ENCODE data around the gene TRAF7. TPM values are rescaled to one million over a fixed set of nuclear protein-coding genes. Genes with fewer than 3 reads are reported as not detected.
"Not testable (repeated sequence)": the region's sequence is repeated elsewhere in the genome, so short reads cannot be mapped to it uniquely, and the experiment has no call there.

The TRAF7 gene
- total and polyA plus RNA-seq, 2 of the 13 experiments (the other 11 are each of a cell fraction or from before 2014, with no cell fraction given), result 47.9 to 65.6 TPM

DNA sequence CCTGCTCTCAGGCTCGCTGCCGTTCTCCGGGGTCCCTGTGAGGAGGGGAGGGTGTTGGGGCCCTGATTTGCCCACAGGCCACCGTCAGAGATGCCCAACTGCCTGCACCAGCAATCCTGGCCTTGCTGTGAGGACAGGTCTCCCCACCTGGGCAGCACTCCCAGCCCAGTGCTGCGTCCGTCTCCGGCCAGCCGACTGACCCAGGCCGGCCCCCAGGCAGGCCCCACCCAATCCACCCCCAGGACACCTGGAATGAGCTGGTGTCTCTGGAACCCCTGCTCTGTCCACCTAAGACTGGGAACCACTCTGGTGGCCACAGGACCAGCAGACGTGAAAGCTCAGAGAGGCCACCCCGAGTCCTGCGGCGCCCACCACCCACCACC is 40.0 kb upstream of the TRAF7 start:
- CTCF ChIA-PET (ENCODE audit: low intra/inter-chr PET ratio, low total read pairs), result no interaction called here

DNA sequence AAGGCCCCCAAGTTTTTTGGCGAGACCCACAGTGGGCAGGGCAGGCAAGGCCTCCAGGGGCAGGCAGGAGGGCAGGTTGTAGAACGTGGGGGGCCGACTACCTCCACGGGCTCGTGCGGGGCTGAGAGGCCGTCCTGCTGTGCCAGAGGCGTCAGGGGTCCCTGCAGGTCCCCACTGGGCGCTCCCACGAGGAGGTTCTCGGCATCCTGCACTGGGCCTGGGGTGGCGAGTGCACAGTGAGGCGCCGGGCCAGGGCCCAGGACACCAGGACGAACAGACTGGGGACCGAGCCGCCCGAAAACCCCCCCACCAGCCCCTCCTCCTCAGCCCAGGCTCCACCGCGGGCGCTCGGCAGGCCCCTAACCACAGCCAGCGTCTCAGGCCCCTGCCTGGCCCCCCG is 39.2 kb upstream of the TRAF7 start:
- H3K36me3 ChIP-seq (replicated peaks in 1 of 2; ENCODE audit: control insufficient read depth in 1 of 2, insufficient read depth in 2 of 2, low read length in 2 of 2); H3K9me3 ChIP-seq (ENCODE audit: low read length); ATAC-seq; H3K4me1 ChIP-seq (ENCODE audit: insufficient read depth, low read length); H3K27ac ChIP-seq (ENCODE audit: extremely low read length, insufficient read depth, low read length); intact Hi-C loops (cut with micrococcal nuclease; ENCODE audit: unreplicated experiment); CTCF ChIA-PET (ENCODE audit: low intra/inter-chr PET ratio, low total read pairs); DNase-seq (ENCODE audit: low spot score); FAIRE-seq; POLR2A ChIA-PET; BruUV-seq (replicated peaks); H3K9ac ChIP-seq (ENCODE audit: insufficient read depth, low read depth, low read length); H4K20me1 ChIP-seq (ENCODE audit: insufficient read depth, low read length); H2AFZ ChIP-seq (ENCODE audit: low read length); H3K4me3 ChIP-seq (replicated peaks in 1 of 3; ENCODE audit: insufficient read depth in 1 of 3, low read depth in 2 of 3, low read length in 3 of 3); H3K27me3 ChIP-seq (ENCODE audit: control insufficient read depth in 1 of 2, insufficient read depth in 2 of 2, low read length in 2 of 2); H3K4me2 ChIP-seq (ENCODE audit: low read depth, low read length); H3K79me2 ChIP-seq (ENCODE audit: insufficient read depth, low read length); in situ Hi-C loops (cut with HindIII; ENCODE audit: extremely low pct_ligation_motif_present, low pct_unique_long_range_greater_than_20kb): not testable (repeated sequence)
- no CpG with 5 or more reads among the region's 24 CpGs for WGBS (ENCODE audit: low lambda C conversion rate)

More for the DNA sequence above, 40.0 kb upstream of the TRAF7 start:
- Histone ChIP-seq H3K9ac (ENCODE audit: insufficient read depth, low read depth, low read length) (no peak overlapping the region), H3K27me3 (ENCODE audit: control insufficient read depth in 1 of 2, insufficient read depth in 2 of 2, low read length in 2 of 2) (no peaks in the 10 kb centered on the region), H3K4me1 (ENCODE audit: insufficient read depth, low read length) (no peaks in the 10 kb centered on the region), H4K20me1 (ENCODE audit: insufficient read depth, low read length) (no peaks in the 10 kb centered on the region), H3K36me3 (replicated peaks in 1 of 2; ENCODE audit: control insufficient read depth in 1 of 2, insufficient read depth in 2 of 2, low read length in 2 of 2) (peaks cover 0 to 2% of the 10 kb centered on the region in 2 experiments; a peak in 1 of 5 replicates), H2AFZ (ENCODE audit: low read length) (no peak overlapping the region), H3K79me2 (ENCODE audit: insufficient read depth, low read length) (peaks cover 2% of the 10 kb centered on the region), H3K4me3 (replicated peaks in 1 of 3; ENCODE audit: insufficient read depth in 1 of 3, low read depth in 2 of 3, low read length in 3 of 3) (no peak overlapping the region), H3K9me3 (ENCODE audit: low read length) (no peaks in the 10 kb centered on the region), H3K27ac (ENCODE audit: extremely low read length, insufficient read depth, low read length) (no peak overlapping the region), H3K4me2 (ENCODE audit: low read depth, low read length) (no peak overlapping the region)
- no peak for ATAC-seq
- BruUV-seq (replicated peaks), result no TSS peak
- POLR2A ChIA-PET, result no interaction called here
- TF ChIP-seq FOXK2 (IDR thresholded peaks at IDR 0.05) (no peak), ZNF883 (CRISPR knock-in tag; IDR thresholded peaks at IDR 0.05; ENCODE audit: not compliant biosample characterization) (no peak), TMF1 (CRISPR knock-in tag; IDR thresholded peaks at IDR 0.05; ENCODE audit: low read depth) (no peak), FLYWCH1 (CRISPR knock-in tag; IDR thresholded peaks at IDR 0.05) (no peak), ATF7 (IDR thresholded peaks at IDR 0.05) (no peak), ATF7 (CRISPR knock-in tag; IDR thresholded peaks at IDR 0.05) (no peak), ZNF224 (CRISPR knock-in tag; IDR thresholded peaks at IDR 0.05) (no peak), PHF5A (CRISPR knock-in tag; IDR thresholded peaks at IDR 0.05; ENCODE audit: low read depth, unreplicated experiment) (no peak), ZFP36 (IDR thresholded peaks at IDR 0.05; ENCODE audit: borderline replicate concordance, low read depth, low read length, partially characterized antibody) (no peak), MXI1 (IDR thresholded peaks at IDR 0.05; ENCODE audit: borderline replicate concordance, low read depth, low read length) (no peak), POLR2AphosphoS2 (IDR thresholded peaks at IDR 0.05; ENCODE audit: low read depth, low read length) (no peak), NFYB (CRISPR knock-in tag; IDR thresholded peaks at IDR 0.05) (no peak), SP140L (CRISPR knock-in tag; IDR thresholded peaks at IDR 0.05; ENCODE audit: borderline replicate concordance) (no peak)
- TF ChIP-seq, protein P1, sequence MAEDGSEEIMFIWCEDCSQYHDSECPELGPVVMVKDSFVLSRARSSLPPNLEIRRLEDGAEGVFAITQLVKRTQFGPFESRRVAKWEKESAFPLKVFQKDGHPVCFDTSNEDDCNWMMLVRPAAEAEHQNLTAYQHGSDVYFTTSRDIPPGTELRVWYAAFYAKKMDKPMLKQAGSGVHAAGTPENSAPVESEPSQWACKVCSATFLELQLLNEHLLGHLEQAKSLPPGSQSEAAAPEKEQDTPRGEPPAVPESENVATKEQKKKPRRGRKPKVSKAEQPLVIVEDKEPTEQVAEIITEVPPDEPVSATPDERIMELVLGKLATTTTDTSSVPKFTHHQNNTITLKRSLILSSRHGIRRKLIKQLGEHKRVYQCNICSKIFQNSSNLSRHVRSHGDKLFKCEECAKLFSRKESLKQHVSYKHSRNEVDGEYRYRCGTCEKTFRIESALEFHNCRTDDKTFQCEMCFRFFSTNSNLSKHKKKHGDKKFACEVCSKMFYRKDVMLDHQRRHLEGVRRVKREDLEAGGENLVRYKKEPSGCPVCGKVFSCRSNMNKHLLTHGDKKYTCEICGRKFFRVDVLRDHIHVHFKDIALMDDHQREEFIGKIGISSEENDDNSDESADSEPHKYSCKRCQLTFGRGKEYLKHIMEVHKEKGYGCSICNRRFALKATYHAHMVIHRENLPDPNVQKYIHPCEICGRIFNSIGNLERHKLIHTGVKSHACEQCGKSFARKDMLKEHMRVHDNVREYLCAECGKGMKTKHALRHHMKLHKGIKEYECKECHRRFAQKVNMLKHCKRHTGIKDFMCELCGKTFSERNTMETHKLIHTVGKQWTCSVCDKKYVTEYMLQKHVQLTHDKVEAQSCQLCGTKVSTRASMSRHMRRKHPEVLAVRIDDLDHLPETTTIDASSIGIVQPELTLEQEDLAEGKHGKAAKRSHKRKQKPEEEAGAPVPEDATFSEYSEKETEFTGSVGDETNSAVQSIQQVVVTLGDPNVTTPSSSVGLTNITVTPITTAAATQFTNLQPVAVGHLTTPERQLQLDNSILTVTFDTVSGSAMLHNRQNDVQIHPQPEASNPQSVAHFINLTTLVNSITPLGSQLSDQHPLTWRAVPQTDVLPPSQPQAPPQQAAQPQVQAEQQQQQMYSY (CRISPR knock-in tag; IDR thresholded peaks at IDR 0.05), result no peak
- TF ChIP-seq, protein P2, sequence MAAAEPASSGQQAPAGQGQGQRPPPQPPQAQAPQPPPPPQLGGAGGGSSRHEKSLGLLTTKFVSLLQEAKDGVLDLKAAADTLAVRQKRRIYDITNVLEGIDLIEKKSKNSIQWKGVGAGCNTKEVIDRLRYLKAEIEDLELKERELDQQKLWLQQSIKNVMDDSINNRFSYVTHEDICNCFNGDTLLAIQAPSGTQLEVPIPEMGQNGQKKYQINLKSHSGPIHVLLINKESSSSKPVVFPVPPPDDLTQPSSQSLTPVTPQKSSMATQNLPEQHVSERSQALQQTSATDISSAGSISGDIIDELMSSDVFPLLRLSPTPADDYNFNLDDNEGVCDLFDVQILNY (CRISPR knock-in tag; conservative IDR thresholded peaks at IDR 0.05), result no peak
- intact Hi-C loops (cut with micrococcal nuclease; ENCODE audit: unreplicated experiment), result no loop called here
- in situ Hi-C loops (cut with HindIII; ENCODE audit: extremely low pct_ligation_motif_present, low pct_unique_long_range_greater_than_20kb), result no loop called here
- FAIRE-seq, result no peak
- no peak for DNase-seq (ENCODE audit: low spot score)
- 100% methylated on average over 2 of the region's 13 CpGs for WGBS (ENCODE audit: low lambda C conversion rate)
